ENCODE measurements around the gene TMCC3.
A peak's percentile ranks its signal among the peaks of the same experiment; 100 is the strongest.
"Not testable (repeated sequence)": the region's sequence is repeated elsewhere in the genome, so short reads cannot be mapped to it uniquely, and the experiment has no call there.

TMCC3 gene

DNA sequence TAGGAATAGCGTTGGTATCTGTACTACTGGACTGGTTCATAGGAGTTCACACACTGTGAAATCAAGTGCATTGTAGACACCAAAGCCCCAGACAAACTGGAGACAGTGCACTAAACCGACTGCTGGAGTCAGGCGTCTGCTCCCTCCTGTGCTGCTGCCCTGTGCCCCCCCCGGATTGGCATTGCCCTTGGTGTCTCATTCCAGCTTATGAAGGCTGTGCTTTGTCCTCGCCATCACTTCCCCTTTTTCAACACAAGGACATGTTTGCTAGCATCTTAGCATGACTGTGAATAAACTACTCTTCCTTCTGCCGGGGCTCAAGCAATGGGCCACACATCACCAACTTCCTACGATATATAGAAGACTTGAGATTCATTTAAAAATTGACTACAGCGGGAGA is 84.0 kb downstream of the TMCC3 start:
- DNase-seq (ENCODE audit: low spot score): no peak

DNA sequence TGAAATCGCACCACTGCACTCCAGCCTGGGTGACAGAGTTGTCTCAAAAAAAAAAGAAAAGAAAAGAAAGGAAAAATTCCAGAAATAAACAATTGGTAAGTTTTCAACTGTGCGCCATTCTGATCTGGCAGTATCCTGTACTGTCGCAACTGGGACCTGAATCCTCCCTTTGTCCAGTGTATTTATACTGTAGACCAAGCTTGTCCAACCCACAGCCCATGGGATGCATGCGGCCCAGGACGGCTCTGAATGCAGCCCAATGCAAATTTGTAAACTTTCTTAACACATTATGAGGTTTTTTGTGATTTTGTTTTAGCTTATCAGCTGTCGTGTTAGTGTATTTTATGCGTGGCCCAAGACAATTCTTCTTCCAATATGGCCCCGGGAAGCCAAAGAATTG is 84.7 kb downstream of the TMCC3 start:
- no peak for DNase-seq (ENCODE audit: low spot score)

- no peak for DNase-seq (ENCODE audit: low spot score)
Observed at GRCh38 chr12:94563286-94563685, 87.1 kb downstream of the TMCC3 start.

- no peak for DNase-seq (ENCODE audit: low spot score)
Observed at GRCh38 chr12:94561943-94562411, 88.4 kb downstream of the TMCC3 start.

- DNase-seq (ENCODE audit: low spot score): no peak
Observed at GRCh38 chr12:94560431-94561221, 89.7 kb downstream of the TMCC3 start.

- no peak for DNase-seq (ENCODE audit: low spot score)
Observed at GRCh38 chr12:94558612-94559011, 91.7 kb downstream of the TMCC3 start.

DNA sequence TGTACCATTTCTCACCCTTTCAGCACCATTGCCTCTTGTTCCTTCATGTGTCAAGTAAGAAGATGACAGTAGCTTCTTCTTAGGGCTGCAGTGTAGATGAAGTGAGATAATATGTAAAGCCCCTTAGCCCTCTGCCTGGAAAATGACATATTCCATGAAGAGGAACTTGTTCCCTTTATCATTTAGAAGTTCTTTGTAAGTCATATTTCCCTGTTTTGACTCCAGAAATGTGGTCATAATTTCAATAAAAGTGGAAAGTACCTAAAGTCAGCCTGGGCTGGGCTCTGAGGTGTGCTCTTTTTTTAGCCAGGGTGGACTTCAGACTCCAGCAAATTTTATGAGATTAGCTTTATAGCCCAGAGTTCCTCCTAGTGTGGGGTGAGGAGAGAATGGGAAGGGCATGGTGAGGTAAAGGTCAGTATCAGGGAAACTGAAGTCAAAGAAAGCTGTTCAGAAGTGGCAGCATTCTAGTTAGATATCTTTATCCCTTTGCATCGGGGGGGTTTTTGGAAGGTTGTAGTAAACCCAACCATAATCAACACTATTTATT is 92.5 kb downstream of the TMCC3 start:
- no peak for DNase-seq (ENCODE audit: low spot score)

DNA sequence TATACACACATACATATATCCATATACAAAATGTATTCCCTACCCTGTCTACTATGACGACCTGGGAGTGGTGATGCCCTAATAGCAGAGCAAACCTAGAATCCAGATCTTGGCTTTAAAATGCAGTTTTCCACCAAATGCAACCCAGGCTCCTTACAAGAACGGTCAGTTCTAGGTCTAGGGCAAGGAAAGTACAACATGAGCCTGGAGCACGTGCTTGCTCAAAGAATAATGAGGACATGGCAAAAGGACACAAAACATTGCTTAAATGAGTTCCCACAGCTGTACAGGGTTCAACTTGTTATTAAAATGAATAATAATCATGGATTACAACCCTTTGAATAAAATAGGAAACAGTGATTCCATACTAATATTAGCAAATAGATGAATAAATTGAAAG is 94.7 kb downstream of the TMCC3 start:
- no peak for DNase-seq (ENCODE audit: low spot score)

DNA sequence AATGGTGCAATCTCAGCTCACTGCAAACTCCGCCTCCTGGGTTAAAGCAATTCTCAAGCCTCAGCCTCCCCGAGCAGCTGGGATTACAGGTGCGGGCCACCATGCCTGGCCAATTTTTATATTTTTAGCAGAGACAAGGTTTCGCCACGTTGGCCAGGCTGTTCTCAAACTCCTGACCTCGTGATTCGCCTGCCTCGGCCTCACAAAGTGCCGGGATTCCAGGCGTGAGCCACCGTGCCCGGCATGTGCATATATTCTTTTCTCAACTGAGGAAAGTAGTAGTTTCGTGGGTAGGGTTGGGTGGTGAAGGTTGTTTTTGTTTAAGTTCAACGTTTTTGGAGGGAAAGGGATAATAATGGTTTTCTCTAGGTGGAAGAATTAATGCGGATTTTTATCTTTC is 96.5 kb downstream of the TMCC3 start:
- no peak for DNase-seq (ENCODE audit: low spot score)

DNA sequence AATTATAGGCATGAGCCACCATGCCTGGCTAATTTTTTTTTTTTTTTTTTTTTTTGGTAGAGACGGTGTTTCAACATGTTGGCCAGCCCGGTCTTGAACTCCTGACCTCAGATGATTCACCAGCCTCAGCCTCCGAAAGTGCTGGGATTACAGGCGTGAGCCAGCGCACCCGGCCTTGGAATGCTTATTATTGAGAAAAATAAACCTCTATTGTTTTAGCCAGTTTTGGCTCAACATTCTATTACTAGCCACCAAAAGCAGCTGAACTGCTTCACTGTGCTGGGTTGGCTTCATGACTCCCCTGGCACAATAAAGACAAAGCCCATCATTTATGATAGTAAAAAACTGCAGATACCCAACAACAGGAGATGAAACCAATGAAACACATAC is 97.2 kb downstream of the TMCC3 start:
- DNase-seq (ENCODE audit: low spot score): no peak

DNA sequence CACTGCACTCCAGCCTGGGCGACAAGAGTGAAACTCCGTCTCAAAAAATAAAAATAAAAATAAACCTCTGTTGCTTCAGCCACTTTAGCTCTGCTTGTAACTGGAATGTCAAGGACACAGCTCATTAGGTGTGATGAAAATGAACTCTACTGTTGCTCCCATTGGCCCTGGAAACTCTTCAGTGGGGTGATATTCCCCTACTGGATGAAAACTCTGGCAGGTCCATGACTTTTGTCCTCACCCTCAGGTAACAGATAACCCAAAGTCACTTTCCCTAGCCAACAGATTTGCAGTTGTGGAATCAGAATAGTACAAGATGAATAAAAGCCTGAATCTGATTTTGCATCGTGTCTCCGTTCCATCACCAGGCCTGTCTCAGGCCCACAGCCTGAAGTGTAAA is 98.5 kb downstream of the TMCC3 start:
- no peak for DNase-seq (ENCODE audit: low spot score)

- DNase-seq (ENCODE audit: low spot score): no peak
Observed at GRCh38 chr12:94550964-94551363, 99.4 kb downstream of the TMCC3 start.

DNA sequence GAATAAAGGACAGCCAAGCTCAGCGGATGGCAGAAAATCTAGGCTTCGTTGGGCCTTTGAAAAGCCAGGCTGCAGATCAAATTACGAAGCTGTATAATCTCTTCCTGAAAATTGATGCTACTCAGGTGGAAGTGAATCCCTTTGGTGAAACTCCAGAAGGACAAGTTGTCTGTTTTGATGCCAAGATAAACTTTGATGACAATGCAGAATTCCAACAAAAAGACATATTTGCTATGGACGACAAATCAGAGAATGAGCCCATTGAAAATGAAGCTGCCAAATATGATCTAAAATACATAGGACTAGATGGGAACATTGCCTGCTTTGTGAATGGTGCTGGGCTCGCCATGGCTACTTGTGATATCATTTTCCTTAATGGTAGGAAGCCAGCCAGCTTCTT is 101.5 kb downstream of the TMCC3 start:
- DNase-seq (ENCODE audit: low spot score): not testable (repeated sequence)

- DNase-seq (ENCODE audit: low spot score): peak; percentile 74
Observed at GRCh38 chr12:94545935-94546771, 104.2 kb downstream of the TMCC3 start.

DNA sequence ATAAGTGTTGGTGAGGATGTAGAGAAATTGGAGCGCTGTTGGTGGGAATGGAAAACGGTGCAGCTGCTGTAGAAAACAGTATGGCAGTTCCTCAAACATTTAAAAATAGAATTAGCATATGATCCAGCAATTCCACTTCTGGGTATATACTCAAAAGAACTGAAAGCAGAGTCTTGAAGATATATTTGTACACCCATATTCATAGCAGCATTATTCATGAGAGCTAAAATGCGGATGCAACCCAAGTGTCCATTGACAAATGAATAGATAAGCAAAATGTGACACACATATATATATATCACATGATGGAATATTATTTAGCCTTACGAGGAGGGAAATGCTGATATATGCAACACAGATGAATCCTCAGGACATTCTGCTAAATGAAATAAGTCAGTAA is 106.0 kb downstream of the TMCC3 start:
- DNase-seq (ENCODE audit: low spot score): no peak

GRCh38 chr12:94538318-94538717 is 112.0 kb downstream of the TMCC3 start:
- no peak for DNase-seq (ENCODE audit: low spot score)

GRCh38 chr12:94536040-94536965 is 114.1 kb downstream of the TMCC3 start:
- DNase-seq (ENCODE audit: low spot score): no peak

- peak; percentile 44 for DNase-seq (ENCODE audit: low spot score)
Observed at GRCh38 chr12:94535510-94535921, 114.8 kb downstream of the TMCC3 start.

DNA sequence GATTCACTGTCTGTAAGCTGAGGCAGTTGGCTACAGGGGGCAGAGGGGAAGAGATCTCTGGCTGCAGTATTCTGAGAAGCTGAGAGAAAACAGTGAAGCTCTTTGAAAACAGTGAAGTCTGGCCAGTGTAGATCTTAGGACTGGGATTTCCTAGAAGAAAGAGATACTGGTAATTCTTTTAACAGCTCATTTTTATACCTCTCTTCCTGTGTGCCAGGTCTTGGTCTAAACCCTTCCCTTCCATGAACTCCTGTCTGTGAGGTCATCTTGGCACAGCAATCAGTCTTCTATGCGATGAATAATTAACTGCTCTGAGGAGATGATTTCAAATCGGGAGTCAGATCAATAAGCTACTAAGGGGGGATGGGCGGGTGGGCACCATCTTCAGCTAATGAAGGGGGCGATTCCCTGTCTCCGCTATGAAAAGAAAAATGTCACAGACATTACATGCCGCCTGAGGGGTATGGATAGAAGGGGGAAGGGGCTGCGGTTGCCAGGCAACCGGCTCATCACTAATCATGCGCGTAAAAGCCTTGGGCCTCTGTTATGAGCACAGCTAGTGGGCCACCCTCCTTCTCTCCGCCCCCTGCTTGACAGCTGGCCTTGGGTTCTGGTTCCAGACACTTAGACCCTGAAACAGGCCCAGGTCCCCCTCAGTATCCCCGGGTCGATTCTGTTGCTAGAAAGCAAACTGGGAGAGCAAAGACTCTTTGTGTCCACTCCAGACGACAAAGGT is 115.4 kb downstream of the TMCC3 start:
- no peak for DNase-seq (ENCODE audit: low spot score)

DNA sequence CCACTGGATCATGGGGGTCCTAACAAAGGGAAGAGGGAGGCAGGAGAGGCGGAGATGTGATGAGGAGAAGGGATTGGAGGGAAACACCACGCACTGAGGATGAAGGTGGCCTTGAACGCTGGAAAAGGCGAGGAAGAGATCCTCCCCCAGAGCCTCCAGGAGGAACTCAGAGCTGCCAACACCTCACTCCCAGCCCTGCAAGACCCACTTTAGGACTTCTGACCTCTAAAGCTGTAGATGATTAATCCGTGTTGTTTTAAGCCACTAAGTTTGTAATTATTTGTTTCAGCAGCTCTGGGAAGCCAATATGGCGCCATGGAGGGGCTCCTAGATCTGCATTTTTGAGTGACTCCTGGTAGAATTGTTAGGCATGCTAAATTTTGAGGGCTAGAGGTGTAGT is 116.1 kb downstream of the TMCC3 start:
- DNase-seq (ENCODE audit: low spot score): no peak

All from HuH-7.5 (cell line).